ENCODE measurements around the gene SNTA1.

Gene SNTA1

DNA sequence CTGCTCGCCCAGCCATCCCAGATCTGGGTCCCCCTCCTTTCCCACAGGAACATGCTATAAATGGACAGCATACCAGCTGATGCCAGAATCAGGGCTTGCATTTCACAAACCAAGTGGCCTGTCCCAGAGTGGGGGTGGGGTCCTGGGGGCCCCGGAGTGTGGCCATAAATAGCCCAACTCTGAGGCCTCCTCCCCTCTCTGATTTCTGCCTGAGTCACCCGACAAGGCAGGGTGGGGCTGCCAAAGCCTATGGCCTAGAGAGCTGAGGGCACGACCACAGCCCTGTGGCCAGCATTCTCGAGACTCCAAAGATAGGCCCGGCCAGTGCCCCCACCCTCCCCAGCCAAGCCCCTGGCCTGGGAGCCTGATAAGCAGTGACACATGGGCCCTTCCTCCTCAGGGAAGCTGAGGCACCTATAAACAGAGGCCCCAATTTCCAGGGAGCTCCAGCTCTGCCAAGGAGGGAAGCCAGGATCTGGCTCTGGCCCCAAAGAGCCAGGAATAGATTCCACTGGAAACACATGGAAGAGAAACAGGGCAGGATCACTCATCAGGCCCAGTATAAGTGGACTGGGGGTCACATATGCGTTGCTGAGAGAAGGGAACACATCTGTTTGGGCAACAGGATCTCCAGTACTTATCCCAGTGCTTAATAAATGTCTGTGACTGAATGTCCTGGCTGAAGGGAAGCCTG, 20.3 kb downstream of the SNTA1 start:
- H3K9me3 ChIP-seq (ENCODE audit: control insufficient read depth in 2 of 2, low read length in 2 of 2), result no peaks in the 10 kb centered on the region
- no peaks in the 10 kb centered on the region for H3K27me3 ChIP-seq (ENCODE audit: control insufficient read depth in 1 of 2, insufficient read depth in 2 of 2, low read length in 2 of 2)
- H3K4me1 ChIP-seq (ENCODE audit: control insufficient read depth, insufficient read depth, low read length), result peaks cover 16% of the 10 kb centered on the region
- no peak overlapping the region for H3K4me3 ChIP-seq (ENCODE audit: low read length in 2 of 2)
- peak overlapping the region; percentile 32 to 47 for H3K9ac ChIP-seq (ENCODE audit: low read length in 2 of 2)
- peak overlapping the region; percentile 88 for H3K27ac ChIP-seq (ENCODE audit: low read length)
- H3K36me3 ChIP-seq (ENCODE audit: control insufficient read depth in 2 of 2, insufficient read depth in 2 of 2, low read length in 2 of 2), result peaks cover 0 to 3% of the 10 kb centered on the region in 2 donors

DNA sequence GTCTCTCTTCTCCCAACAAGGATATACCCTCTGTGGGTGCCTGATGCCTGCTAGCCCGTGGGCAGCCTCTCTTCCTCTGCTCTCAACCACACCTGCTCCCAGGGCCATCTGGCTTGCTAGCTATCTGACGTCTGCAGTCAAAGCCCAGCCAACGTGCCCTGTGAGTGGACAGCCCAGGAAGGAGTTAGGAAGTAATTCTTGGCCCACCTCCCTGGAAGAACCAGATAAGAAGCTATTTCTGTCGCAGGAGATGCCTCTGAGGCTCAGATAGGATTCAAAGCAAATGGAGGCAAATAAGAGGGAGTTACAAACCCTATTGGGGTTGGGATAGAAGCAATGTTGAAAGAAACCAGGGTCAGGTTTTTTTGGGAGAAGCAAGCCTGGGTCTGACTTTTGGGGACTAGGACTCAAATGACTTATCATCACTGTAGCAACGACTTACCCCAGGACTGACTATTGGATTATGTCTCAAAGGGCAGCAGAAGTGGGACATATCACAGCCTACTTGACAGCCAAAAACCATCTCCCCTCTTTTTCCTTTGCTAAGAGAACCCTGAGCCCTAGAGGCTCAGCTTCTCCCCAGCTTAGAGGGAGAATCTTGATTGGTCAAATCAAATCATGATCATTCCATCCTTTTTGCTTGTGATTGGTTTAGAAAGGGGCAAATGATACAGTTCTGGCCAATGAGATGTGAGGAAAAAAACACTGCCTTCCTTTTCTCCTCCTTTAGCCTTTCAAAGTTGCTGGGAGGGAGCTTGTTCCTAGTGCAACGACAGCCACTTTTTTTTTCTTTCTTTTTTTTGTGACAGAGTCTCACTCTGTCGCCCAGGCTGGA, 24.2 kb downstream of the SNTA1 start:
- no peak overlapping the region for H3K4me3 ChIP-seq (ENCODE audit: low read length in 2 of 2)
- peaks cover 19% of the 10 kb centered on the region for H3K4me1 ChIP-seq (ENCODE audit: control insufficient read depth, insufficient read depth, low read length)
- H3K27ac ChIP-seq (ENCODE audit: low read length), result peak overlapping the region; percentile 18
- H3K9ac ChIP-seq (ENCODE audit: low read length in 2 of 2), result no peak overlapping the region
- H3K9me3 ChIP-seq (ENCODE audit: control insufficient read depth in 2 of 2, low read length in 2 of 2), result no peaks in the 10 kb centered on the region
- H3K27me3 ChIP-seq (ENCODE audit: control insufficient read depth in 1 of 2, insufficient read depth in 2 of 2, low read length in 2 of 2), result no peaks in the 10 kb centered on the region
- H3K36me3 ChIP-seq (ENCODE audit: control insufficient read depth in 2 of 2, insufficient read depth in 2 of 2, low read length in 2 of 2), result peaks cover 2 to 5% of the 10 kb centered on the region in 2 donors

DNA sequence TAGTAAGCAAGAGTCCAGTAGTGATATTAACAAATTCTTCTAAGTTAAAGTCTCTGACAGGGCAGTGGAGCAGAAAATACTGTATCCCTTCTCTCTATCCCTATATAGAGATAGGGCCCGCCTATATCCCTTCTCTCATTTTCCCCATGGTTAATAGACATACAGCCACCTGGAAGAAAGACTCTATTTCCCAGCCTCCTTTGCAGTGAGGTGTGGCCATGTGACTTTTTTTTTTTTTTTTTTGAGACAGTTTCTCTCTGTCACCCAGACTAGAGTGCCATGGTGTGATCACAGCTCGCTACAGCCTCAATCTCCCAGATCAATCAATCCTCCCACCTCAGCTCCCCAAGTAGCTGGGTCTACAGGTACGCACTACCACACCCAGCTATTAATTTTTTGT, 25.5 kb downstream of the SNTA1 start:
- Histone ChIP-seq H3K36me3 (ENCODE audit: control insufficient read depth in 2 of 2, insufficient read depth in 2 of 2, low read length in 2 of 2) (peaks cover 2 to 5% of the 10 kb centered on the region in 2 donors), H3K27me3 (ENCODE audit: control insufficient read depth in 1 of 2, insufficient read depth in 2 of 2, low read length in 2 of 2) (no peaks in the 10 kb centered on the region), H3K9ac (ENCODE audit: low read length in 2 of 2) (no peak overlapping the region), H3K9me3 (ENCODE audit: control insufficient read depth in 2 of 2, low read length in 2 of 2) (no peaks in the 10 kb centered on the region), H3K4me1 (ENCODE audit: control insufficient read depth, insufficient read depth, low read length) (peaks cover 11% of the 10 kb centered on the region), H3K4me3 (ENCODE audit: low read length in 2 of 2) (no peak overlapping the region), H3K27ac (ENCODE audit: low read length) (no peak overlapping the region)

DNA sequence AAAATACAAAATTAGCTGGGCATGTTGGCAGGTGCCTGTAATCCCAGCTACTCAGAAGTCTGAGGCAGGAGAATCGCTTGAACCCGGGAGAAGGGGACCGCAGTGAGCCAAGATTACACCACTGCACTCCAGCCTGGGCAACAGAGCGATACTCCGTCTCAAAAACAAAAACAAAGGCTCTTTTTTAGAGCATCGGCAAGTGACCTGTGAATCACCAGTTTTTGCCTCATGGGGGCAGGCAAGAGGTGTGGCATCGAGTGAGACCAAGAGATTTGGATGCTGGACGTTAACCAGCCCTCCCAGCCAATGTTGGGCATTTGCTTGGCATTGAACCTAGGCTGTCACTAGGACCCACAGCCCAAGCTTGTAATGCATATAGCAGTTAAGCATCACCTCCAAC, 27.6 kb downstream of the SNTA1 start:
- Histone ChIP-seq H3K27ac (ENCODE audit: low read length) (no peak overlapping the region), H3K9me3 (ENCODE audit: control insufficient read depth in 2 of 2, low read length in 2 of 2) (no peaks in the 10 kb centered on the region), H3K36me3 (ENCODE audit: control insufficient read depth in 2 of 2, insufficient read depth in 2 of 2, low read length in 2 of 2) (peaks cover 17% of the 10 kb centered on the region in 2 donors), H3K4me1 (ENCODE audit: control insufficient read depth, insufficient read depth, low read length) (peaks cover 4% of the 10 kb centered on the region), H3K9ac (ENCODE audit: low read length in 2 of 2) (no peak overlapping the region), H3K4me3 (ENCODE audit: low read length in 2 of 2) (no peak overlapping the region), H3K27me3 (ENCODE audit: control insufficient read depth in 1 of 2, insufficient read depth in 2 of 2, low read length in 2 of 2) (no peaks in the 10 kb centered on the region)

DNA sequence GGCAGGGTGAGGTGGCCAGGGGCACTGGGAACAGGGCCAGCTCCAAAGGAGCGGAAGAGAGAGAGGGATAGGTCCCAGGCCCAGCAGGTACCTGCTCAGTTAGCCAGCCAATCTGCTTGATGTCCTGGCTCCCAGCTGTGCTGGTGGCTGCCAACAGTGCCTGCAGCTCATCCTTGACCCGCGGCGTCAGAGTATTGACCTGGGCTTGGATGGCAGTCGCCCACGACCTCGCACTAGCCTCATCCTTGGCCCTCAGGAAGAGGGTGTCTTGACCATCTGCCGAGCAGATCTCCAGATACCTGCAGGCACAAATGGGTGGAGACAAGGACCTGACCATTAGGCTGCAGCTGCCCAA, 31.1 kb downstream of the SNTA1 start:
- Histone ChIP-seq H3K4me3 (ENCODE audit: low read length in 2 of 2) (no peak overlapping the region), H3K27ac (ENCODE audit: low read length) (no peak overlapping the region), H3K36me3 (ENCODE audit: control insufficient read depth in 2 of 2, insufficient read depth in 2 of 2, low read length in 2 of 2) (peaks cover 23 to 30% of the 10 kb centered on the region in 2 donors), H3K27me3 (ENCODE audit: control insufficient read depth in 1 of 2, insufficient read depth in 2 of 2, low read length in 2 of 2) (no peaks in the 10 kb centered on the region), H3K9ac (ENCODE audit: low read length in 2 of 2) (no peak overlapping the region), H3K9me3 (ENCODE audit: control insufficient read depth in 2 of 2, low read length in 2 of 2) (no peaks in the 10 kb centered on the region), H3K4me1 (ENCODE audit: control insufficient read depth, insufficient read depth, low read length) (peaks cover 4% of the 10 kb centered on the region)

DNA sequence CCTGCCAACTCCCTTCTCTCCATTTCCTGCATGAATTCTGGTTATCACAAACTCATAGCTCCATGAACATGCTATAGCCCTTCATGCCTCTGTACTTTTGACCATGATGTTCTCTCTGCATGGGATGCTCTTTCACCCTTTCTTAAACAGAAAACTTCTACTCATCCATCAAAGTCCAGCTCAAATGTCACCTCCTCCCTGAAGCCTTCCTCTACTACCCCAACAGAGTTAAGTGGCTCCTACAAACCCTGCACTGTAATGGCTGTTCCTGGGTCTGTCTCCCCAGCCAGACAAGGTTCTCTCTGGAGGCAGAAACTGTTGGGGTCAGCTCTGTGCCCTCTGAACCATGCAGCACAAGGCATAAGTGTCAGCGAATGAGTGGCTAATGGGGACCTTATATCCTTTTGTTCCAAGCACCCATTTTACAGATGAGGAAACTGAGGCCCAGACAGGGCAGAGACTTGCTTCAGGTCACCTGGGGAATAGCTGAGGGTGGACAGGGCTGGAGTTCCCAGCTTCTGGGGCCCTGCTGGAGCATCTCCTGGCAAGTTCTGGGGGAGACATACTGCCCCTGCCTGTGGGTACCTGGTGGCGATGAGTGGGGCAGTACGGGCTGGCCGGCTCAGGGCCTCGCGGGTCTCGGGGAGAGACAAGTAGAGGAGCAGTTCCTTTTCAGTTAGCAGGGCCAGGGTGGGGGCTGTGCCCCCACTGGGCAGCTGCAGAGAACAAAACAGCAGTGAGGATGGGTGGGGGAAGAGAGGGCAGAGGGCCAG, 31.7 kb downstream of the SNTA1 start:
- no peak overlapping the region for H3K4me3 ChIP-seq (ENCODE audit: low read length in 2 of 2)
- H3K9ac ChIP-seq (ENCODE audit: low read length in 2 of 2), result no peak overlapping the region
- H3K36me3 ChIP-seq (ENCODE audit: control insufficient read depth in 2 of 2, insufficient read depth in 2 of 2, low read length in 2 of 2), result peaks cover 27 to 30% of the 10 kb centered on the region in 2 donors
- H3K27me3 ChIP-seq (ENCODE audit: control insufficient read depth in 1 of 2, insufficient read depth in 2 of 2, low read length in 2 of 2), result no peaks in the 10 kb centered on the region
- no peak overlapping the region for H3K27ac ChIP-seq (ENCODE audit: low read length)
- peaks cover 4% of the 10 kb centered on the region for H3K4me1 ChIP-seq (ENCODE audit: control insufficient read depth, insufficient read depth, low read length)
- no peaks in the 10 kb centered on the region for H3K9me3 ChIP-seq (ENCODE audit: control insufficient read depth in 2 of 2, low read length in 2 of 2)

DNA sequence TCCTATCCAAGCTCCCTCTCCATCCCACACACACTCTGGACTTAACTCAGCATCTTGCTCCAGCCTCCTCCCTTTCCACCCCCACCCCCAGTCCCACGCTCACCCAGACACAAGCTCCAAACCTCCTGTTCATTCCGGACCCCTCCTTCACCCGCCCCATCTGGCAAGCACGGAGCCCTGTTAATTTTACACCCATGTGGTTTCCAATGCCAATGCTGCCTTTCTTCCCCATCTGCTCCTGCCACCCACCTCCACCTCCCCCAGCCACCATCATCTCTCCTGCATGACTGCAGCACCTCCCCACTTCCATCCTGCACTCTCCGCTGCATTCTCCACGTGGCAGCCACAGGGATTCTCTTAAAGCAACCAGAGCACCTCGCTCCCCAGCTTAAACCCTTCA, 32.3 kb downstream of the SNTA1 start:
- Histone ChIP-seq H3K9ac (ENCODE audit: low read length in 2 of 2) (no peak overlapping the region), H3K4me1 (ENCODE audit: control insufficient read depth, insufficient read depth, low read length) (peaks cover 3% of the 10 kb centered on the region), H3K27me3 (ENCODE audit: control insufficient read depth in 1 of 2, insufficient read depth in 2 of 2, low read length in 2 of 2) (no peaks in the 10 kb centered on the region), H3K9me3 (ENCODE audit: control insufficient read depth in 2 of 2, low read length in 2 of 2) (no peaks in the 10 kb centered on the region), H3K36me3 (ENCODE audit: control insufficient read depth in 2 of 2, insufficient read depth in 2 of 2, low read length in 2 of 2) (peaks cover 25 to 30% of the 10 kb centered on the region in 2 donors), H3K27ac (ENCODE audit: low read length) (no peak overlapping the region), H3K4me3 (ENCODE audit: low read length in 2 of 2) (no peak overlapping the region)

DNA sequence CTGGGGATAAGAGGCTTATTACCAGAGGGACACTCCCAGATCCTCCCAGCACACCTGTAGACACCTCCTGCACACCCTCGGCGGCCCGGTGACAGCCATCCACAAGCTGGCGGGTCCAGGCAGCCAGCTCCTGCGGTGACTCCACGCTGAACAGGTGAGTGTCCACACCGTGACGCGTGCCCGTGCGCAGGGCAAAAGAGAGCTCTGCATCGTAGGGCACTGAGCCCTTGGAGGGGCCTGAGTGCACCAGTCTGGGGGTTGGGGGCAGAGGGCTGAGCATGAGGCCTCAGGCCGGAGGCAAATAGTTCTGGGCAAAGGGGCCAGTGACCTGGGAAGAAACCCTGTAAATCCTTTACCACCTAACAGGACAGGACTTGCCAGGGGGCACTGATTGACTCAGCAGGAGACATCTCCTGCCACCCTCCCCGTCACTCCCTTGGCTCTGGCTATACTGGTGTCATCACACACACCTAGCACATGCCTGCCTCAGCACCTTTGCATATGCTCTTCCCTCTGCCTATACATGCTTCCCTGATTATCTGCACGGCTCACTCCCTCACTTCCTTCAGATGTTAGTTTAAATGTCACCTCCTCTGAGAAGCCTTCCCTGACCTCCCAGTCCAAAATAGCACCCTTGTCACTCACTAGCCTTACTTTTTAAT, 33.4 kb downstream of the SNTA1 start:
- H3K9ac ChIP-seq (ENCODE audit: low read length in 2 of 2), result no peak overlapping the region
- H3K36me3 ChIP-seq (ENCODE audit: control insufficient read depth in 2 of 2, insufficient read depth in 2 of 2, low read length in 2 of 2), result peaks cover 27 to 30% of the 10 kb centered on the region in 2 donors
- H3K27ac ChIP-seq (ENCODE audit: low read length), result no peak overlapping the region
- H3K9me3 ChIP-seq (ENCODE audit: control insufficient read depth in 2 of 2, low read length in 2 of 2), result no peaks in the 10 kb centered on the region
- no peaks in the 10 kb centered on the region for H3K4me1 ChIP-seq (ENCODE audit: control insufficient read depth, insufficient read depth, low read length)
- H3K27me3 ChIP-seq (ENCODE audit: control insufficient read depth in 1 of 2, insufficient read depth in 2 of 2, low read length in 2 of 2), result no peaks in the 10 kb centered on the region
- H3K4me3 ChIP-seq (ENCODE audit: low read length in 2 of 2), result no peak overlapping the region

DNA sequence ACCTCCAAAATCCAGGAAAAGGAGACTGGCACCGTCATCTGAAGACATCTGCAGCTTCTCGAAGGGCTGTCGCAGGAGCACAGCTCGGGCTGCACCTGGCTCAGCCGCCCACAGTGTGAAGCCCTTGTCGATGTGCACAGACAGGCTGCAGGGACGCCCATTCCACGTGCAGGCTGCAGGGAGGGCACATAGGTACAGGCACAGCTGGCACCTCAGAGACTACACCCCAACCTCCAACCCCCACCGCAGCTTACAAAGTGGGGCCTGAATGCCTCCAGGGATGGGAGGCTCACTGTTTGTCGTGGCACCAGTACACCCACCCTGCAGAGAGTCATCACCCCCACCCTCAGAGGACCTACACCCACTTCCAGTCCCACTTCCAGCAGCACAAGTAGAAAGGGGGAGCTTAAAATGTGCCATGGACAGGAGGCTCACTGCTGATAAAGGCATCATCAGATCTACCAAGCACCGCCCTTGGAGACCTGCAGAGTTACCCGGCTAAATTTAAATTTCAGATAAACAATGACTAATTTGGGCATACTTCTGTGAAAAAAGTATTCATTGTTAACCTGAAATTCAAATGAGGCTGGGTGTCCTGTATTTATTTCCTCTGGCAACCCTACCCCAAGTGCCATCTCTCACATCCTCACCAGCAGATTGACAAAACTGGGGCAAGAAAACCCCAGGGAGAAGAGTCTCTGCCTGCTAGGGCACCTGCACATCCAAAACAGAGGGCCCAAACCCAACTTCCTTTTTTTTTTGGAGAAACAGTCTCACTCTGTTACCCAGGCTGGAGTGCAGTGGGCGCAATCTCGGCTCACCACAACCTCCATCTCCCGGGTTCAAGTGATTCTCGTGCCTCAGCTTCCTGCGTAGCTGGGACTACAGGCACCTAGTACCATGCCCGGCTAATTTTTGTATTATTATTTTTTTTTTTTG, 34.6 kb downstream of the SNTA1 start:
- no peaks in the 10 kb centered on the region for H3K9me3 ChIP-seq (ENCODE audit: control insufficient read depth in 2 of 2, low read length in 2 of 2)
- H3K27ac ChIP-seq (ENCODE audit: low read length), result no peak overlapping the region
- no peaks in the 10 kb centered on the region for H3K27me3 ChIP-seq (ENCODE audit: control insufficient read depth in 1 of 2, insufficient read depth in 2 of 2, low read length in 2 of 2)
- H3K4me1 ChIP-seq (ENCODE audit: control insufficient read depth, insufficient read depth, low read length), result no peaks in the 10 kb centered on the region
- H3K36me3 ChIP-seq (ENCODE audit: control insufficient read depth in 2 of 2, insufficient read depth in 2 of 2, low read length in 2 of 2), result peaks cover 25 to 27% of the 10 kb centered on the region in 2 donors
- no peak overlapping the region for H3K4me3 ChIP-seq (ENCODE audit: low read length in 2 of 2)
- H3K9ac ChIP-seq (ENCODE audit: low read length in 2 of 2), result no peak overlapping the region
